T-helper 1 cell treated with Interleukin-12 subunit alpha and Interleukin-12 subunit beta and Interleukin-4 antibody, amounts not matched to agents 30 ng/mL and 1 ng/mL, for 36 hours (primary cell): ENCODE results near the gene COL23A1. TPM values are rescaled to one million over a fixed set of nuclear protein-coding genes. Genes with fewer than 3 reads are reported as not detected.
"Not testable (repeated sequence)": the region's sequence is repeated elsewhere in the genome, so short reads cannot be mapped to it uniquely, and the experiment has no call there.

Experiments used
- intact Hi-C: fragments of 100-400 bp; cut with micrococcal nuclease; formaldehyde crosslinking; loops from one replicate; pipeline ENCODE4 v1.15.1; 2024
- total RNA-seq: library from RNA; stranded (reverse); gene quantifications from 2 replicates; pipeline ENCODE4 v1.2.3, GENCODE V29; 2022

COL23A1 gene
- total RNA-seq, 1 donor from 2014 or later, result not detected

DNA sequence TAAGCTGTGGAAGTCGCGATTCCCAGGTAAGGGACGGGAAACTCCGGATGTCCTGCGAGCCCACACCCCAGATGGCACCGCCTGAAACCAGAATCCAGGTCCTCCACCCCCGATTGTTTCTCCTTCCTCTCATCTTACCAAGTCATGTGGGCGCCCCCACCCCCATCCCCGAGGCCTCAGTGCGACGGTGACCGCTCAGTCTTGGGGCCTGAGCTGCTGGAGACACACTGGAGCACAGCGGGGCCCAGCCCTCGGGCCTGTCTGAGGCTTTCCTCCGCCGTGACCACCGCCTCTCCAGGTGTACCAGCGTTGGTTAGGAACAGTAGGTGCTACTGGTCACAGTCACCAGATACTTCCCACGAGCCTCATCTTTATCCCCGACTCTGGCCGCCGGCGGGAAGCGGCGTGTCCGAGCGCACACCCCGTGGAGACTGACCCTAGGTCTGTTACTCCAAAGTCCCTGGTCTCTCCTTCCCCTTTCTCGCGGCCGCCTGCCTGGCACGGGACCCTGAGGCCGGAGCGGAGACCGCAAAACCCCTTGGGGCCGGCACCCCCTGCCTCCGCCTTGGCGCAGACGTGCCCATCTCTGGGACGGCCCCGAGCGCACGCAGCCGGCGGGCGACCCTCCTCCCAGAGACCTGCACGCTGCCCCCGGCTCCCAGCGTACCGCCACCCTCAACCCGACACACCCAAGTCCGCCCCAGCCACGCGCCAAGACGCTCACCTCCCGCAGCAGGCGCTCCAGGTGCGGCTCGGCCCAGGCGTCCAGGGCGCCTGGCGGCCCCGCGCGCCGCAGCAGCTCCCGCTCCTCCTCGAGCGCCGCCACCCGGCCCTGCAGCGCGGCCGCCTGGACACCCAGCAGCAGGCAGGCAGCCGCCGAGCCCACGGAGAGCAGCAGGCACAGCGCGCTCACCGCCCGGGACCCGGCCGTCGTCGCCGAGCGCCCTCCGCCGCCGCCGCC, 733 bp downstream of the COL23A1 start:
- intact Hi-C loops, result loop anchor here (1.0 to 2.0 kb wide), 4 partner anchors 37 to 385 kb away; partner anchors contain the start of genes CLK4 and HNRNPAB

DNA sequence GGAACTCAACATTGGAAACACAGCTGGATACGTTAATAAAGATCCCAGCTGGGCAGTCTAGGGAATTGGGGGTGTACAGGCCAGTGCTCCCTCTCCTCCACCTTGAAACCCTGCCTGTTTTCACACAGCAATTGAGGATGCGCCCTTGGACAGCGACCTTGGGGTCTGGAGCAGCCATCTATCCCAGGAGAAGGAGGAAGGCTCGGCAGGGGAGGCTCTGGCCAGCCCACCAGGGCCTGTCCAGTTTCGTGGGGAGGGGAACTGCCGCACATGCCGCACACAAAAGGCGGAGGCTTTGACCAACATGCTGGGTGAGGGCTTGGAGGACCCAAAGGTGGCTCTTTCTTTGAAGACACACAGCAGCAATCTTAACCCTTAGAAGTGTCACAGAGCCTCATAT, 1.4 kb downstream of the COL23A1 start:
- intact Hi-C loops, result no loop called here

DNA sequence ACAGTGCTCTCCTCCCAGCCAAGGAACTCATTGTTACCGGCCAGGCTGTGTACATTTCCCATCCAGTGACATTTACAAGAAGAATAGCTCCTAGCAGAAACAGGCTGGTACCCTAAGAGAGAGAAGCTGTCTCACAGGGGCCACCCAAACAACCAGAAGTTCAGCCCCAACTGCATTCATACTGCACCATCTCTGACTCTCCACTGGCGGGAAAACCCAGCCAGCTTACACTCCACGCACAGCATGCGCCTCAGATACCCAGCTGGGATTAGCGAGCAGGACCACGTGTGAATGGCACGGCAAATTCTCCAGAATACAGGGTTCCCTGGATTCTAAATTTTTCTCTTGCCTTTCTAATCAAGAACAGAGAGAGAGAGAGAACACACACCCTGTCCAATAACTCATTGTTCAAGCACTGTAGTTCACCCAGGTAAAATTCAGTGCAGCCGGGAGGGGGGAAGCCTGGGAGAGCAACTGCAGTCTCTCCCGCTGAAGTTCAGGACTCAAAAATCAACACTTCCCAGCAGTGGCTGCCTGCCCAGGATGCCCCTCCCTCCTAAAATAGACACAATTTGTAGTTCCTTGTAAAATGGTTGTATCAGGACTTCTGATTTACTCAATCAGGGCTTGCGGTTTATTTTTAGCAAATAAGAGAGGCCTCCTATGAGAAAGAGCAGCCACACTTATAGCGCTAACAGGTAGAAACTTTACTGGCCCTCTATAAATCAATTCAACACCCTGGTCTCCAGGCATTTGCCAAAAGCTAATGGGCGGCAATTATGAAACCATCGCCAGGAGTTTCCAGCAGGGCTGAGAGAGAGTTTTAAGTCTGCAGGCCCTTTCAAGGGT, 2.2 kb downstream of the COL23A1 start:
- intact Hi-C loops, result no loop called here

DNA sequence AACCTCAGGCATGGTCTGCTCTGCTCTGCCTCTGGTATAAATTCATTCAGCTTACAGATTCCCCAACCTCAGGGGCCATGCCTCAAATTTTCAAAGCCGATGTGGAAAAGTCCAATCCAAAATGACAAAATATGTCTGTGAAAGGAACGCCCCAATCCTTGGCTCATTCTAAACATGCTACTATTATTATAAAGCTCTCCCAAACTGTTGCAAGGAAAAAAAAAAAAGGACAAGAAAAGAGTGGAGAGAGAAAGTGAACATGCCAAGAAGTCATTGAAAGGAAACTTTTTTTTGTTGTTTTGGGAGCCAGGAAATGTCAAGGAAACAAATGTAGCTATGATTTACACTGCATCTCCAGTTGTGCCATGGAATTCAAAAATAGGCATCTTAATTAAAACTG, 3.8 kb downstream of the COL23A1 start:
- intact Hi-C loops, result no loop called here

DNA sequence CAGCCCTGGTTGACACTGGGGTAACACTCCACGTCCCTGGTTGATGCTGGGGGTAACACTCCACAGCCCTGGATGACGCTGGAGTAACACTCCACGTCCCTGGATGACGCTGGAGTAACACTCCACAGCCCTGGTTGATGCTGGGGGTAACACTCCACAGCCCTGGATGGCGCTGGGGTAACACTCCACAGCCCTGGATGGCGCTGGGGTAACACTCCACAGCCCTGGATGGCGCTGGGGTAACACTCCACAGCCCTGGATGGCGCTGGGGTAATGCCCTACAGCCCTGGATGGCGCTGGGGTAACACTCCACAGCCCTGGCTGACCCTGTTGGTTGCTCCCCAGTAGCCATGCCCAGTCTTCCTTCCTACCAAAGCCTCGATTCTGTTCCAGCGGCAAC, 4.8 kb downstream of the COL23A1 start:
- intact Hi-C loops, result not testable (repeated sequence)

DNA sequence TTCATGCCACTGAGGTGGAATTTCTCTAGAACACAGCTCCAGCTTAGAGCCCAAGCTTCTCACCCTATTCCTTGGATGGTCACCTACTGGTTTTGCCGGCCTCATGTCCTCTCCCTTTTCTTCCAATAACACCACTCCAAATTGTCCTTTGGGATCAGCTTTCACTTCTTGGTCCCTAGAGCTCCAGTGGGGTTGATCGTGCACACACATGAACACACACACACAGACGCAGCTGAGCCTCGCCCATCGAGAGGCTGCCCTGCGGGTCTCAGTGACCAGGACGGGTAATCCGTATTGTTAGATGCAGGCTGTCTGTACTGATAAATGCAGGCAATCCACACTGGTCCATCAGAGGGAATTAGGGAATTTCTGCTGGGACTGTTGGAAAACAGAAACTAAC, 6.9 kb downstream of the COL23A1 start:
- intact Hi-C loops, result no loop called here

DNA sequence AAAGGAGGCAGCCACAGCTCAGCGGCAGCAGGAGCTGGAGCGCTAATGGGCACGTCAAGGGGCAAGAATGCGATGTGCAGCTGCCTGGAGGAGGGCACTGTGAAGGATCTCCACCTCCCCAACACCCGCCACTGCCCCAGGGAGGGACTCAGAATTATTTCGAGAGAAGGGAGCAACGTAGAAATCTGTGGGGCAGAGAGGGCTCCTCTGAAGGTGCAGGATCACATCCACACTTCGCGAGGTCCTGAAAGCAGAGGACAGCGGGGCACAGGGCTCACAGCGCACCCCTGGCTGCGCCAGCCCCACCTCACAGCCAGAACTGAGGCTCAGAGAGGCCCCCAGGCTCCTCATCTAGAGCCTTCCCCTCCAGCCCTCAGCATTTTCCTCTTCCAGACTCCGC, 7.9 kb downstream of the COL23A1 start:
- intact Hi-C loops, result no loop called here

DNA sequence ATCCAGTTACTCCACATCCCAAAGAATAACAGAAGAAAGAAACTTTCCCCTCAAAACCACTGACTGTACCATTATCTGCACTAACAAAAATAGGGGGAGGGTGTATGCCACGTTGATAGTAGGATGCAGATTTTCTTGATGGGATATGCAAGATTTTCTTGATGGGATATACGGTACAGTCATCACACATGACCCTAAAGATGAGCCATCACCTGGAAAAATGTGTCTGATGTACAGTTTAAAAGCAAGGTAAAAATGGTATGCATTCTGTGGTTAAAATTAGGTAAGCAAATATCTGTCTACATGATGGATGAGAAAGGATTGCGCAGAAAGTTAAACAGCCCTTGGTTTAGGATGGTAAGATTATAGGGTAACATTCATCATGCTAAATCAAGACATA, 8.6 kb downstream of the COL23A1 start:
- intact Hi-C loops, result no loop called here

DNA sequence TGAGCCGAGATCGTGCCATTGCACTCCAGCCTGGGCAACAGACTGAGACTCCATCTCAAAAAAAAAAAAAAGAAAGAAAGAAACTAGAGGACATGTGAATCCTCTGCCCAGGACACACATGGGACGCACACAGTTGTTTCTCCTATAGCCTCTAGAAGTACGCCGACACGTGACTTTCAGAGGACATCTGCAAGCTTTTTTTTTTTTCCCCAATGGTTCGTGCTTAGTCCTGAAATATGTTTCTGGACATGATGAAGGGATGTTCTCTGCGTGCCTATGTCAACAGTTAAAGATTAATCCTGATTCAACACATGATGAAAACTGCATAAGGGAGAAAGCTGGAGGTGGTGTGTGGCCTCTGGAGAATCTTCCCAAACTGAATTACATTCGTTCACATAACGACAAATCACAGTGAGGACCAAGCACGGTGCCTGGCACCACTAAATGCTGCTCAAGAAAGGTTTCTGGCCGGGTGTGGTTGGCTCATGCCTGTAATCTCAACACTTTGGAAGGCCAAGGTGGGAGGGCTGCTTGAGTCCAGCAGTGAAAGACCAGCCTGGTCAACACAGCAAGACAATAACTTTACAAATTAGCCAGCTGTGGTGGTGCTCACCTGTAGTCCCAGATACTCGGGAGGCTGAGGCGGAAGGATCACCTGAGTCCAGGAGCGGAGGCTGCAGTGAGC, 9.8 kb downstream of the COL23A1 start:
- intact Hi-C loops, result no loop called here

DNA sequence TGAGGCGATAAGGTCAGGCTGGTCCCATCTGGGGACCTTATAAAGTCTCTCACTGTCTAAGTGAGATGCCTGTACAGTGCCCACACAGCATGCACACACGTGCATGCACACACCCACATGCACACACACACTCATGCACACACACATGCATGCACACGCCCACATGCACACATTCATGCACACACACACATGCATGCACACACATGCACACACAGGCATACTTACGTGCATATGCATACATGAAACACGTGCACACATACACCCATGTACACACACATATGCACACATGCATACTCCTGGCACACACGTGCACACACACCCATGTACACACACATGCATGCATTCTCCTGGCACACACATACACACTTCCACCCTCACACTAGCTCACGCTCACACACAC, 12.2 kb downstream of the COL23A1 start:
- intact Hi-C loops, result no loop called here

DNA sequence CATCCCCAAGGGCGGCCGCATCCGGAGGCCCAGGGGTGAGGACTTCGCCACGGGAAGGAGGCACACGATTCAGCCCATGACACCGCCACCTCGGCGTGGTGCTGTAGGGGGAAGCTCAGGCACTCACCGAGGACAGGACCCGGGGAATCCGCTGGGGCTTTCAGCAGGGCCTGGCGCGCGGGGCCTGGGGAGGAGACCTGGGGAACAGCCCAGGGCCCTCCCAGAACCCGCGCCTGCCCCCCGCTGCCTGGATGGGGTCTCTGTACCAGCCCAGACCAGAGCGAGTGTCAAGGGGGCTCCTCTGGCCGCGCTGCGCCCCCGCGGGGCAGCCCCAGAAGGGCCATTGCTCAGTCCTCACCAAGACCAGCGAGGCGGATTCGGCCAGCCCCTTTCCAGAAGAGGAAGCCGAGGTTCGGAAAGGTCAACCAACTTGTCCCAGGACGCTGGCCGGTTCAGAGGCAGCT, 12.8 kb downstream of the COL23A1 start:
- intact Hi-C loops, result no loop called here

DNA sequence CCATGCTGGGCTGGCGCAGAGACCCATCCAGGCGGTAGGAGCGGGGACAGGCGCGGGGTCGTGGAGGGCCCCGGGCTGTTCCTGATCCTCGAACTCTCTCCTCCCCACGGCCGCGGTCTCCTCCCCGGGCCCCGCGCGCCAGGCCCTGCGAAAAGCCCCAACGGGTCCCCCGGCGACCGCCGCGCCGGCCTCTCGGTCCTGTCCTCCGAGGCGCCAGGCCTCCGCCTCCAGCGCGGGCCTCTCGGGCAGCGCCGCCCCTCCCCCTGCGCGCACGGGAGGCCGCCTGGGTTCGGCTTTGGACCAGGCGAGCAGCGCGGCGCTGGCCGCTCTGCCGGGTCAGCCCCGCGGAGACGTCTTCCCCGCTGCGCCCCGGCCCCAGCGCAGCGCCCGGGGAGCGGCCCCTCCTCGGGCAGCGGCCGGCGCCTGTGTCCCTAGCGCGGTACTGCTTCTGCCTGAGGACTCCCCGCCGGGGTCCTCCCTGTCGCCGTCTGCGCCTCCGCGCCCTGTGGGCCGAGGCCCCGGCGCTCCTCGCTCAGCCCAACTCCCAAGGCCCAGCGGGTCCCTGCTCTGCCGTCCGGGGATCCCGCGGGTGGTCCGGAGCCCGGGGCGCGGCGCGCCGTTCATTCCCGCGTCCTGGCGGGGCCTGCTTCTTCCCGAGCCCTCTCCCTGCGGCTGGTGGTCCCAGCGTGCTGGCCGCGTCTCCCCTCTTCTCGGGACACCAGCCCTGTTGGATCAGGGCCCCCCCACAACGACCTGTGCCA, 13.4 kb downstream of the COL23A1 start:
- intact Hi-C loops, result no loop called here

DNA sequence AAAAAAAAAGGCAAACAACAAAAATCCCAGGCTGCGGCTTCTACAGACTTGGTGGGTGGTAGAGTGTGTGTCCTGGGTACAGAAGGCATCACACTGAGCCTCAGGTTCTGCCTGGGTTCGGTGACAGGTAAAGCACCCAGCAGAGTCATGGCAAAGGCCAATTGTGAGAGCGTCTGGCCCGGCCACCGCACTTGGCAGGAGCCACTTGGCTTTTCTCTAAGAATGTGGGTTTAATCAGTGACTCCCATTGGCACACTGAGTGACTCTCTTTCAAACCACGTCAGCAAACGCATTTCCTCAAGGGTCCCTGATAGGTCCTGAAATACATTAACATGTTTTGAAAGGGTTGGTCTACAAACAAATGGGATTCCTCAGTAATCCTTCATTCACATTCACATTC, 17.0 kb downstream of the COL23A1 start:
- intact Hi-C loops, result no loop called here

DNA sequence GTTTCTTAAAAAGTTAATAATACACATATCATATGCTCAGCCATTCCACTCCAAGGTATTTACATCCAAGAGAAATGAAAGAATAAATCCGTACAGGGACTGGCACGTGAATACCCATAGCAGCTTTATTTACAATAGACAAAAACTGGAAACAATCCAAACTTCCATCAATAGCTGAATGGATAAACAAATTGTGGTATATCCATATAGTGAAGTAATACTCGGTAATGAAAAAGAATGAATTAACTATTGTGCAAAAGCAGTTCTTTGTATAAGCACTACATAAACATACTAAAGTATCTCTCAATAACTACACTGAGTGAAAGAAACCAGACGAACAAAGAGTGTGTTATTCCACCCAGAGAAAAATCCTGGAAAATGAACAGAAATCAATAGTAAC, 17.6 kb downstream of the COL23A1 start:
- intact Hi-C loops, result no loop called here

DNA sequence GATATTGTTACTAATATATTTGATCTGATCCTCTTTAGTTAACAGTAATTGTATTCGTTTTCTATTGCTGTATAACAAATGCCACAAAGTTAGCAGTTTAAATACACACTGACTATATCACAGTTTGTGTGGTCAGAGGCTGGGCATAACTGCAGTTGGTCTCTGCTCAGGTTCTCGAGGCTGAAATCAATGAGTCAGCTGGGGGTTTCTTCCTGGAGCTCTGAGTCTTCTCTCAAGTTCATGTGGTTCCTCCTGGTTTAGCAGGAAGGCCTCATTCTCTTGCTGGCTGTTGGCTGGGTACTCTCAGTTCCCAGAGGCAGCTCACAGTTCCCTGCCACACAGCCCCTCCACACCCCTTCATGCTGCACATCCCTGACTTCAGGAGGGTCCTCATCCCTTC, 20.7 kb downstream of the COL23A1 start:
- intact Hi-C loops, result no loop called here

DNA sequence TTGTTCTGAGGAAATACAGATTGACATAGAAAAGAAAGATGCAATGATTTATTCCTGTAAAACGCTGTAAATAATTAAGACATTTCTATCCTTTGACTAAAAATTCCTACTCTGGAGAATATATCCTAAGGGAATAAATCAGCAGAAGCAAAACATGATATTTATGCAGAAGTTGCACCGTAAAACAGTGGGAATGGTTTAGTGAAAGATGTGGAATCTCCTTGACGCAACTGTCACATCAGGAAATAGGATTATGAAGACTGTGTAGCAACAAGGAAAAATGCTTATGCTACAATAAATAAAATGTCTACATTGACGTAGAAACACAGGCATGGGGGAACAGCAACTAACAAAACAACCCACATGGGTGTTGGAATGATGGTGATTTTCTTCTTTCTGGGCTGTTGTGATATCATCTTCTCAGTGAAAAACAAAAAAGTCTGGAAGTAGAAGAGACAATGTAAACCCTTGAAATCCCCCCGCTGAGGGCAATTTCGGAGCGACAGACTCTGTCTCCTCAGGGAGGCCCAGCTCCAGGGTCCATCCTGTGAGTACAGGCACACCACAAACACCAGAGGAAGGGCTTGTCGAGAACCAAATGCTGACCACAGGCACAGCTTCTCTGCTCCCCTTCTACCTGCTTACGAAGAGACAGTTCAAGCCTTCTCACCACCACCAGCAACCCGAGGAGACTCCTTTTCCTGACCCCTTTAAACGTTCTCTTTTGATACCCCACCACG, 25.2 kb downstream of the COL23A1 start:
- intact Hi-C loops, result no loop called here

DNA sequence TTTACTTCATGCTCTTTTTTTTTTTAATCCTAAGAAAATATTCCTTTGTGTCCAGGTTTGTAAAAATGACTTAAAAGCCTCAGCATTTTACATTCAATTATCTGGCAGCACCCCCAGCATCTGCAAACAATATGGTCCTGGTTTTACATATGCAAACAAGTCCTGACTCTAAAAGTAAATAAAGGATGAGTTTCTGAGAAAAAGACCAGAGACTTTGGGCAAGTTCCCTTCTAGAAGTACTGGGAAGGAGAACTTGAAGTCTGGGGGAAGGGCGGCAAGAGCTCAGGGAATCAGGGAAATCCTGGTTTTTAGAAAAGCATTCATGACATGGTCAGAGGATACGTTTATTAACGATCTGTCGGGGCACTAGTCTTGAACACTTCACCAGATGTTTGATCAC, 25.8 kb downstream of the COL23A1 start:
- intact Hi-C loops, result no loop called here

DNA sequence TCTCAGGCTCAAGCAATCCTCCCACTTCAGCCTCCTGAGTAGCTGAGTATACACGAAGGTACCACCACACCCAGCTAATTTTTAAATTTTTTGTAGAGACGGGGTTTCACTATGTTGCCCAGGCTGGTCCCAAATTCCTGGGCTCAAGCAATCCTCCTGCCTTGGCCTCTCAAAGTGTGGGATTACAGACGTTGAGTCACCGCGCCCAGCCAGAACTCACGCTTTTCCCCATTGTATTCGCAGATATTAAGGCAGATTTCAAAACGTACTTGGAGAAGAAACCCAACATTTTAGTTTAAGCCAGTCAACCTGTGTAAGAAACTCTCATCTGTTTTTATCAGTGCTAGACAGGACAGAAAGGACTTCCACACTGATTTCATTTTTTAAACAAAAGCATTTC, 26.6 kb downstream of the COL23A1 start:
- intact Hi-C loops, result no loop called here

DNA sequence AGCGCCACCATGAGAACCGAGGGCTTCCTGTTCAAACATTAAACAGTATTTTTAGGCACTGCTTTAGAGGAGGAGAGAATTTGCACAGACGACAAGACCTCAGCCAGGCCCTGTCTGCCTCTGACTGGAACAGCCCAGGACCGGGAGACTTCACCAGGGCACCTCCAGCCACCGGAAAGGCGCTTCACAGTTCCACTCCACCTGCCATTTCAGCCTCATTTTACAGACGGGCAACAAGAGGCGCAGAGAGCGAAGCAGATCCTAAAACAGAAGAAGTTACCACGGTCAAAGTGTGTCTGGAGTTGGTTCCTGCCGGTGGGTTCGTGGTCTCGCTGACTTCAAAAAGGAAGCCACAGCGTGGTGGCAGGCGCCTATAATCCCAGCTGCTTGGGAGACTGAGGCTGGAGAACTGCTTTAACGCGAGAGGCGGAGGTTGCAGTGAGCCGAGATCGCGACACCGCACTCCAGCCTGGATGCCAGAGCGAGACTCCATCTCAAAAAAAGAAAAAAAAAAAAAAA, 28.4 kb downstream of the COL23A1 start:
- intact Hi-C loops, result no loop called here

DNA sequence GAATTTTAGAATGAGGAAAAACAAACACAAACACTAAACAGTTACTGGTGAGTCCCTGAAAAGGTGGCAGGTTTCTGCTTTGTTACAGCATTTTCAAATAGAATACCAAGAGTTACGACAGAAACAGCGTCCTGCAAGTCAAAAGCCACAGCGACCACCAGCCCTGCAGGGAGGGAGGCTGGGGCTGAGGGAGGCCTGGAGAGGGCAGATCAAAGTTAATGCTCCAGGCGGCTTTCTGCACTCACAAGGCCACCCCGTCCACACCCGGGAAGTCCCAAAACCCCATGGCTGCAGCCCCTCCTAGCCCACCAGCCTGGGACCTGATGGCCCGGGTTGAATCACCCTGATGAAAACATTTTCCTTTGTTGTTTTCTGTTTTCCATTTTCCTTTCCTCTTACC, 29.3 kb downstream of the COL23A1 start:
- intact Hi-C loops, result no loop called here
